ENCODE measurements around the gene PARD6A. TPM values are rescaled to one million over a fixed set of nuclear protein-coding genes. Genes with fewer than 3 reads are reported as not detected.

PARD6A gene
- total and polyA plus RNA-seq, 2 of the 13 experiments (the other 11 are each of a cell fraction or from before 2014, with no cell fraction given) = 3.5 to 4.3 TPM

DNA sequence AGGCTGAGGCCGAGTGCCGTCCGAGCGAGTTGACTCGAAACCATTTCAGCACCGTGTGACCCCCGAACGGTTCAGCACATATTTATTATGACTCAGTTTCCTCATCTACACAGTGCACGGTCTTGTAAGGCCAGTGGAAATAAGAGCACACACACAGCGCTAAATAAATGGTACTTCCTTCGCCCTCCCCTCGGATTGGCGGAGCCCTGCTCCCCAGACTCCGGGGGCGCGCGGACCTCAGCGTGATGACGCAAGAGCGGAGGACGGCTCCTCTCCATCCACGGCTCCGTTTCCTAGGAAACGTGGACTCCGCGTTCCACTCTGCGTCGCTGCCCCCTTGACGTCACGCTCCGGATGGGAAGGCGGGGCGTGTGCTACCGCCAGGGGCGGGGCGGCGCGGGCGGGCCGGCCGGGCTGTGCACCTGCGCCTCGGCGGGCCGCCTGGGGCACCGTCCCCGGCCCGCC lies at the start of gene PARD6A (continued):
- TF ChIP-seq ARID4A (CRISPR knock-in tag; IDR thresholded peaks at IDR 0.05; ENCODE audit: borderline replicate concordance) (peak; percentile 46; the same call in 1 of the 2 replicates), SKI (IDR thresholded peaks at IDR 0.05; ENCODE audit: partially characterized antibody) (no peak), GATA4 (IDR thresholded peaks at IDR 0.05; ENCODE audit: borderline replicate concordance, low read depth) (no peak), ZIK1 (CRISPR knock-in tag; IDR thresholded peaks at IDR 0.05; ENCODE audit: borderline replicate concordance, low read depth) (peak; percentile 70; the same call in 1 of the 2 replicates), FOXO1 (CRISPR knock-in tag; IDR thresholded peaks at IDR 0.05) (no peak), THYN1 (CRISPR knock-in tag; IDR thresholded peaks at IDR 0.05; ENCODE audit: borderline replicate concordance, low read depth) (no peak), ZNF337 (CRISPR knock-in tag; IDR thresholded peaks at IDR 0.05; ENCODE audit: borderline replicate concordance, low read depth) (no peak; the same call in 1 of the 2 replicates), ZNF510 (CRISPR knock-in tag; IDR thresholded peaks at IDR 0.05; ENCODE audit: low read depth) (no peak), ATF7 (IDR thresholded peaks at IDR 0.05) (peak; percentile 86), ATF7 (CRISPR knock-in tag; IDR thresholded peaks at IDR 0.05) (no peak), TGIF2 (CRISPR knock-in tag; IDR thresholded peaks at IDR 0.05) (no peak), ZSCAN5A (CRISPR knock-in tag; IDR thresholded peaks at IDR 0.05; ENCODE audit: borderline replicate concordance) (no peak), TP53 (CRISPR knock-in tag; conservative IDR thresholded peaks at IDR 0.05) (no peak), SAP130 (CRISPR knock-in tag; IDR thresholded peaks at IDR 0.05; ENCODE audit: low read depth) (peak; percentile 96), POLR2G (IDR thresholded peaks at IDR 0.05; ENCODE audit: low read depth, low read length) (no peak; the same call in 1 of the 2 replicates), HNRNPL (IDR thresholded peaks at IDR 0.05; ENCODE audit: low read depth, low read length) (no peak), ZNF660 (CRISPR knock-in tag; IDR thresholded peaks at IDR 0.05; ENCODE audit: borderline replicate concordance, low read depth) (no peak), ZNF75D (CRISPR knock-in tag; IDR thresholded peaks at IDR 0.05; ENCODE audit: borderline replicate concordance) (no peak), ZNF678 (CRISPR knock-in tag; IDR thresholded peaks at IDR 0.05) (no peak)
- TF ChIP-seq, protein P1, sequence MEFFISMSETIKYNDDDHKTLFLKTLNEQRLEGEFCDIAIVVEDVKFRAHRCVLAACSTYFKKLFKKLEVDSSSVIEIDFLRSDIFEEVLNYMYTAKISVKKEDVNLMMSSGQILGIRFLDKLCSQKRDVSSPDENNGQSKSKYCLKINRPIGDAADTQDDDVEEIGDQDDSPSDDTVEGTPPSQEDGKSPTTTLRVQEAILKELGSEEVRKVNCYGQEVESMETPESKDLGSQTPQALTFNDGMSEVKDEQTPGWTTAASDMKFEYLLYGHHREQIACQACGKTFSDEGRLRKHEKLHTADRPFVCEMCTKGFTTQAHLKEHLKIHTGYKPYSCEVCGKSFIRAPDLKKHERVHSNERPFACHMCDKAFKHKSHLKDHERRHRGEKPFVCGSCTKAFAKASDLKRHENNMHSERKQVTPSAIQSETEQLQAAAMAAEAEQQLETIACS (CRISPR knock-in tag; IDR thresholded peaks at IDR 0.05) = no peak
- TF ChIP-seq, protein P2, sequence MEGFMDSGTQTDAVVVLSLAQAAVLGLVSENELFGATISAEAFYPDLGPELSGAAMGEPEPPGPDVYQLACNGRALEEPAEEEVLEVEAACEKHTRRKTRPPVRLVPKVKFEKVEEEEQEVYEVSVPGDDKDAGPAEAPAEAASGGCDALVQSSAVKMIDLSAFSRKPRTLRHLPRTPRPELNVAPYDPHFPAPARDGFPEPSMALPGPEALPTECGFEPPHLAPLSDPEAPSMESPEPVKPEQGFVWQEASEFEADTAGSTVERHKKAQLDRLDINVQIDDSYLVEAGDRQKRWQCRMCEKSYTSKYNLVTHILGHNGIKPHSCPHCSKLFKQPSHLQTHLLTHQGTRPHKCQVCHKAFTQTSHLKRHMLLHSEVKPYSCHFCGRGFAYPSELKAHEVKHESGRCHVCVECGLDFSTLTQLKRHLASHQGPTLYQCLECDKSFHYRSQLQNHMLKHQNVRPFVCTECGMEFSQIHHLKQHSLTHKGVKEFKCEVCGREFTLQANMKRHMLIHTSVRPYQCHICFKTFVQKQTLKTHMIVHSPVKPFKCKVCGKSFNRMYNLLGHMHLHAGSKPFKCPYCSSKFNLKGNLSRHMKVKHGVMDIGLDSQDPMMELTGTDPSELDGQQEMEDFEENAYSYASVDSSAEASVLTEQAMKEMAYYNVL (CRISPR knock-in tag; IDR thresholded peaks at IDR 0.05; ENCODE audit: borderline replicate concordance) = 0 out of 2 replicates have a peak, but pooled peaks have one; percentile 49
- TF ChIP-seq, protein P3, sequence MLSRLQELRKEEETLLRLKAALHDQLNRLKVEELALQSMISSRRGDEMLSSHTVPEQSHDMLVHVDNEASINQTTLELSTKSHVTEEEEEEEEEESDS (CRISPR knock-in tag; IDR thresholded peaks at IDR 0.05; ENCODE audit: borderline replicate concordance) = no peak

Measured in HepG2 (cell line).